Occipital lobe (tissue), 2 donors: ENCODE results near the gene DMD. TPM values are rescaled to one million over a fixed set of nuclear protein-coding genes. Genes with fewer than 3 reads are reported as not detected.
"Not testable (repeated sequence)": the region's sequence is repeated elsewhere in the genome, so short reads cannot be mapped to it uniquely, and the experiment has no call there.

Source experiments
- DNase-seq: peaks from one replicate; lab custom pipeline; 2025; lab: John Stamatoyannopoulos, UW
- total RNA-seq: library from RNA; depleted of rRNA; stranded (reverse); fragments of >200 nt; gene quantifications from one replicate; pipeline ENCODE4 v1.2.3, GENCODE V29; 2014

Gene DMD
- total RNA-seq, 1 donor from 2014 or later, result 78.5 TPM

DNA sequence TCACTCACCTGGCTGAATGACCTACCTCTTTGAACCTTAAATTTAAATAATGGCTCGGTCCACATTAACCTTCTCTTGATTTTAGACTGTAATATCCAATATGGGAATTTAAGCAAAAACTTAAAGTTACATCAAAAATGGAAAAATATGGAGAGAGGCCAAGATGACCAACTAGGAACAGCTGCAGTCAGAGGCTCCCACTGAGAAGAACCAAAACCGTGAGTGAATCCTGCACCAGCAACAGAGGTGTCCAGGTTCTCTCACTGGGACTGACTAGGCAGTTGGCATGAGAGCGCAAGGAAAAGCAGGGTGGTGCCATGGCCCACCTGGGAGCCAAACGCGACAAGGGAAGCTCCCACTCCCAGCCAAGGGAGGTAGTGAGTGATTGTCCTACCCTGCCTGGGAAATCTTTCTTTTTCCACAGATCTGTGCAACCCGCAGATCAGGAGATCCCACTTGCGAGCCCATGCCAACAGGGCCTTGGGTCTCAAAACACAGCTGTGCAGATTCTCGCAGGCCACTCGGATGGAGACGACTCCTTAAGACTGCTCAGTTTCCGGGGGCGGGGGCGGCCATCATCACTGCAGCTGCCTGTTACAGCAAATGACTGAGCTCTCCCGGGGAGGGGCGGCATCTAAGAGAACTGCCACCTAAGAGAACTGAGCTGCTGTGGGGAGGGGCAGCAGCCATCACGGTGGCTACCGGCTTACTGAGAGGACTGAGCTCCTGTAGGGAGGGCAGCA is 343.4 kb downstream of the DMD start:
- DNase-seq, result no peak

DNA sequence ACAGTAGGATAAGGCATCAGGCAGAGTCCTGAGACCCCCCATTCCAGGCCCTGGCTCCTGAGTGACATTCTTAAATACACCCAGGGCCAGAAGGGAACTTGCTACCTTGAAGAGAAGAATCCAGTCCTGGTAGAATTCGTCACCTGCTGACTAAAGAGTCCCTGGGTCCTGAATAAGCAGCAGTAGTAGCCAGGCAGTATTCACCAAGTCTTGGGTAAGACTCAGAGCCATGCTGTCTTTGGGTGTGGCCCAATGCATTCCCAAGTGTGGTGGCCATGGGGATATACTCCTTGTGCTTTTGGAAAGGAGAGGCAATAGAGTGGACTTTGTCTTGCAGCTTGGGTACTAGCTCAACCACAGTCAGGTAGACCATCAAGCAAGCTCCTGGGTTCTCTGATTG is 359.1 kb downstream of the DMD start:
- no peak for DNase-seq

DNA sequence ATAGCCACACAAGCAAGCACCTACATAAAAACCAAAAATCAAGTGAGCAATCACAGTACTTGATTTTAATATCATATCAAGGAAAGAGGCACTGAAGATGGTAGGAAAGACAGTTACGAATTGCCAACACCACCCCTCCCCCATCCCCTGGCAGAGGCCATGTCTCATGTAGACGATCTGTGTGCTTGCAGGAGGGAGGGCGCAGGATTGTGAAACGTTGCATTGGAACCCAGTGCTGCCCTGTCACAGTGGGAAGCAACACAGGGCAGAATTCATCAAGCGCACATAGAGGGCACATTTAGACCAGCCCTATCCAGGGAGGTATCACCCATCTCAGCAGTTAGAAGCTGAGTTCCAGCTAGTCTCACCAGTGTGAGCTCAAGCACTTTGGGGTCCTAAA is 359.8 kb downstream of the DMD start:
- no peak for DNase-seq

DNA sequence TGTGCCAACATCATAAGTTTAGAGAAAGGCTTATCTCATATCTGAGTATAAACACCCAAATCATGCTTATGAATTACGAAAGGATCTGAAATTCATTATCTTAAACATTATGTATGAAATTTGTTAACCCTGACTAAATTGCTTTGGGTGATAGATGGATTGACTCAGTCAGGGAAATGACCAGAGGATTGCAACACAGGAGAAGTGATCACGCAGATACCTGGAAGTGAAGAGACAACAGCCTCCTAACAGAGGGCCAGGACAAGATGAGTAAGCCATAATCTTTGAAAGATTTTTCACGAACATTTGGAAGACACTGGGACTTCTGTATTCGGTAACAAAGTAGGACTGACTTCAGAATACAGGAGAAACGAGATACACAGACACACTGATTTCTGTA is 363.4 kb downstream of the DMD start:
- no peak for DNase-seq

DNA sequence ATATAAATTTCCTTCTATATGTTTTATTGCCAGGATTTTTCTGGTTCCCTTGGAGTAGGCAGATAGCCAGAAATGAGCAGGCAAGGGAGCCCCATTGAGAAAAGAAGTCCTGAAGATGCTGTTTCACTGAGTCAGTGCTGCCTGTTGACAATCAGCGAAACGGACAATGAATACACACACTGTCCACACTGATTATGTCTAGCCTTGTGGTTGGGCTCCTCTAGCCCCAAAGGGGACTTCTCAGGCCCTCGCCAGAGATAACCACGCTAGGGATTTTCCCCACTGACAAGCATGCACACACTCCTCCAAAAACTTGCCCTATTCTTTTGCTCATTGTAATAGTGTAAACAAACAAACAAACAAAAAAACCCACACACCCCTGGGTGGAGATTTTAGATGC is 369.3 kb downstream of the DMD start:
- no peak for DNase-seq

DNA sequence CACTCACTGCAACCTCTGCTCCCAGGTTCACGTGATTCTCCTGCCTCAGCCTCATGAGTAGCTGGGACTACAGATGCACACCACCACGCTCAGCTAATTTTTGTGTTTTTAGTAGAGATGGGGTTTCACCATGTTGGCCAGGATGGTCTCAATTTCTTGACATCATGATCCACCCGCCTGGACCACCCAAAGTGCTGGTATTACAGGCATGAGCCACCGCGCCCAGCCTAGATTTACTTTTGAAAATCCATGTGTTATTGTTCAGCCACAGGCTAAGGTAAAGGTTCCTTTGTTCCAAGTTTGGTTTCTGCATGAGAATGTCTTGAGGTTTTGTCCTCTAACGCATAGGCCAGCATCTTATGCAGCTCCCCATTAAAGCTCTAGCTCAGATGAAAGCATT is 371.6 kb downstream of the DMD start:
- no peak for DNase-seq

DNA sequence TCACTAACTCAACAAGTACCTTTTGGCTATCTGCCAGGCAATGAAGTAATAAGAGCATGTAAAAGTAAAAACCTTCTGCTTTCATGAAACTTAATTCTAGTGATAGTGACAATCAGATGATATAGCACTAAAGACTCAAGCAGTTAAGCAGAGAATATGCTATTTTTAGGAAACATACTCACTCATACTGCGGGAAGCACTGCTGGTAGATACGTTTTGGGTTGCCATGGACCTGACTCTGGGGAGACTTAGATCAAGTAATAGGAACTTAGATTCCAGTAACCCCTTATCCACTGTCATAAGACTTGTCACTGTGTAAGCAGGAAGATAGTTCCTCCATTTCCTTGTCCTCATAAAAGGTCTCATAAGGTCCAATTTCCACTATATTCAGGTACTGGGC is 386.3 kb downstream of the DMD start:
- no peak for DNase-seq

DNA sequence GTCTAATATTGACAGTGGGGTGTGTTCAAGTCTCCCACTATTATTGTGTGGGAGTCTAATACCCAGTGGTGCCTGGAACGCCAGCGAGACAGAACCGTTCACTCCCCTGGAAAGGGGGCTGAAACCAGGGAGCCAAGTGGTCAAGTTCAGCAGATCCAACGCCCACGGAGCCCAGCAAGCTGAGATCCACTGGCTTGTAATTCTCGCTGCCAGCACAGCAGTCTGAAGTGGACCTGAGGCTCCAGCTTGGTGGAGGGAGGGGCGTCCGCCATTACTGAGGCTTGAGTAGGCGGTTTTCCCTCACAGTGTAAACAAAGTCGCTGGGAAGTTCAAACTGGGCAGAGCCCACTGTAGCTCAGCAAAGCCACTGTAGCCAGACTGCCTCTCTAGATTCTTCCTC is 407.3 kb downstream of the DMD start:
- DNase-seq, result no peak

DNA sequence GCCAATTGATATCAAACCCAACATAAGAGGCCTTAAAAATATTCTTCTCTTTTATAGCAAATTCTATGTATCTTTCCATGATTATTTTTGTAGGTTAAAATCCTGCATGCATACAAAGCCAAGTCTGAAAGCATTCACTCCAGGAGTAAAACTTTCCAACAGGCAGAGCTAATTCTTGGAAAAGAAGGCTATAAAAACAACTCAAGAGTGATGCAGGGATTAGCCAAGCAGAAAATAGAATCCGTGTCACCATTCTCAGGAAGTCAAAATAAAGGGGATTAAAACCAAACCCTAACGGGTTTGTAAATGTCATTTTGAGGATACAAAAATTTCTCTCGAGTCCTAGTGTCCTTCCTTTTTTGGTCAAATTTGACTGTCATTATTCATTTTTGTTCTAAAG is 412.4 kb downstream of the DMD start:
- no peak for DNase-seq

DNA sequence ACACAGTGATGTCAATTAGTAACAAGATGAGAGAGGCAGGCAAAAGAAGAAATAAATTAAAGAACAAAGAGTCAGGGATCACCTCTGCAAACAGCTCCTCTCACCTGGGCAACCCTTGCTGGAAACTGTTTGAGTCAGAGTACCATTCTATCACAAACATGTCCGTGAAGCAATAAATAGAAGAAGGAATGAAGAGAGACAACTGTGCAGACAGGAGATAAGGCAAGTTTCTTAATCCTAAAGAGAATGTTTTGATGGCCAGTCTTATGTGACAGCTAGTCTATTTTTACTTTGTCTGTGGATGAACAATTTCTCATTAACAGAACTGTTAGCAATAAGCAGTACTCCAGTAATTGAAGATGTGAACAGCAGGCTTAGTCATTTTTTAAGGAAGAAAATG is 422.4 kb downstream of the DMD start:
- DNase-seq, result no peak

DNA sequence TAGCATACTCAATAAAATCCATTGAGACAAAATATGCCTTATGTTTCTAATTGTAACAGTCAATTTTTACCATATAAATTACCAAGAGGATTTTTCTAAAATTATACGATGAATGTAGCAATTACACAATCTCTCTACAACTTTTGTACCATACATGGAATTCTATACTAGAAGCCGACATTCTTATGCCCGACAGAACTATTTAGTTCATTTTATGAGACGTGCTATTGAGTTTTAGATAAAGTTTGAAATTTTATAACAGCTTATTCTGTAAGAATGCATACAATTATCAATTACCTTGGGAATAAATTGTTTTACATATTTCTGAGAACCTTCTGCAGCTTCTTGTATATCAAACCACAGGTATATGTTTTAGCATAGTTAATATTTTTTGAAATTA is 431.2 kb downstream of the DMD start:
- no peak for DNase-seq

DNA sequence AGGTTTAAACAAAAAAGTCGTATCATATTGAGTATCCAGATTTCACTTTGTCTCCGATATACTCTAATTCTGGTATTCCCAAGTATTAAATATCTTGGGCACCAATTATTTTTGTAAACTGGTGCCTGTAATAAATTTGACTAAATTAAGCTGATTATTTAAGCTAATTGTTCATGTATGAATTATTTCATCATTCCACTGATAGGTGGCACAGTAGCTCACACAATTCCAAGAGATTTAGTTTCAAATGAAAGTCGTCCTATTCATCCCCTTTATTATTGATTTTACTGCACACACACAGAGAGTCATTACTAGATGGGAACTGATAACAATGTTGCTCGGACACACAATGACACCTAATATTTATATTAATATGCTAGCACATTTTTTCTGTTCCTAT is 432.4 kb downstream of the DMD start:
- no peak for DNase-seq

DNA sequence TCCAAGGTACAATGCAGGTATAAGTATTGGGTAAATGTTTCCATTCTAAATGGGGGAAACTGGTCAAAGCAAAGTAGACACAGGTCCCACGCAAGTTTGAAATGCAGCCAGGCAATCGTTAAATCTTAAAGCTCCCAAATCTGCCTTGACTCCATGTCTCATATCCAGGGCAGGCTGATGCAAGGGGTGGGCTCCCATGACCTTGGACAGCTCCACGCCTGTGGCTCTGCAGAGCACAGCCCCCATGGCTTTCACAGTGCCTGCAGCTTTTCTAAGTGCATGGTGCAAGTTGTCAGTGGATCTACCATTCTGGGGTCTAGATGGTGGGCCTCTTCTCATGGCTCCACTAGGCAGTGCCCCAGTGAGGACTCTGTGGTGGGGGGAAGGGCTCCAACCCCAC is 436.4 kb downstream of the DMD start:
- no peak for DNase-seq

DNA sequence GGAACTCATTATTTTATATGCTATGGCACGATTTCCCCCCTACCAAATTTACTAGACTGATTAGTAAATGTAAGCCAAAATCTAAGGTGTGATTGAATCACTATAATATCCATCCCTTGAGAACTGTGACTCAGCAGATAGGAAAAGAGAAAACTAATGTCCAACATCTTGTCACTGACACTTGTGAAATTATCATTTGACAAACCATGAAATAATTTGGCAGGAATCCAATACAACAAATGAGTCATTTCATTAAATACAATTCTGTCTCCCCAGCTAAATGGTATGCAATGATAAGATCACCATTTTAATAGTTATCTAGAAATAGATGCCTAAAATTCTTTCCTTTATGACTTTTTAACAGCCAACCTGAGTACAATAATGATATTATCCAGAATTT is 462.3 kb downstream of the DMD start:
- DNase-seq, result no peak

DNA sequence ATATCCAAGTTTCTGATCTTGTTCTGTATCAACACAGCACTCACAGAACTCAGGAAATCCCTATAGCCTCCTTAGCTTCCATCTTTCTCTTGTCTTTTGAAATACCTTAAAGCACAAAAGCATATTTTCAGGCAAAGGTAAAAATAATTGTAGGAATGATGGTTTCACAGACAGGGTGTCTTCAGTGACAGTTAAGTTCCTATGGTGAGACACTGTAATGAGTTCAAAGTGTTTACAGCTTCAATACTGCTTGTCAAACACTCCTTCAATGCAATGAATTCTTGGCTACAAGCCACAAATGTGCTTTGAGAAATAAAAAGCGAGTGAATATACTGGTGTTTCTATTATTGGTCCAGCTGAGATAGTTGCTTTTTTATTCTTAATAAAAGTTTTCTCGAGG is 466.0 kb downstream of the DMD start:
- no peak for DNase-seq

DNA sequence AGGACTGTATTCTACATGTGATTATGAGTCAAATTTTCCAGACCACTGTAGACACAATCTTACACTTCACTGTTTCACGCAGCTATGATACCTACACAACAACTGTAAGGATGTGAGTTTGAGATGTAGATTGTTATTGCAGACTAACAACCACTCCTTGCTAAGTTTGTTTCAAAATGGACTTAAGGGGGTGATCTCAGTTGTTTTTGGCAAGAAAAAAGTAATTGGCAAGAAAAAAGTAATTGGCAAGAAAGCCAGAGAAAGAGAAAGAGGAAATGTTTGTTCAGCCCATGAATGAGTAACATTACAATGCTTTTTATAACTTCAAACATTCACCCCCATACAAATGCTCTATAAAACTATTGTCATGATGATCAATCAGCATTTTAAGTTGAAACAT is 466.4 kb downstream of the DMD start:
- no peak for DNase-seq

DNA sequence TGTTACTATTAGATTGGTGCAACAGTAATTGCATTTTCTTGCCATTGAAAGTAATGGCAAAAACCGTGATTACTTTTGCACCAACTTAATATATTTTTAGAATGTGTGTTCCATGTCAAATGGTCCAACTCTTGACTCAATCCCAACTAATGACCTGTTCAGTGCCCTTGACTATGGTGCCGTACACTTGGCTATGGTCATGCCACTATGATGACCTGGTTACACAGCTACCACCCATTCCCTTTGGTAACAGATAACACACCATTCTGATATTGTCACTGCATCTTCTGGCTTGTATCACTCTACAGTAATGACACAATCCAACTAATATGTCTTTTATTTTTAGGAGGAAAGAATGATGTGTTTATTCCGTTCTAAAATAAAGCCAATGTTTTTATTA is 469.4 kb downstream of the DMD start:
- no peak for DNase-seq

DNA sequence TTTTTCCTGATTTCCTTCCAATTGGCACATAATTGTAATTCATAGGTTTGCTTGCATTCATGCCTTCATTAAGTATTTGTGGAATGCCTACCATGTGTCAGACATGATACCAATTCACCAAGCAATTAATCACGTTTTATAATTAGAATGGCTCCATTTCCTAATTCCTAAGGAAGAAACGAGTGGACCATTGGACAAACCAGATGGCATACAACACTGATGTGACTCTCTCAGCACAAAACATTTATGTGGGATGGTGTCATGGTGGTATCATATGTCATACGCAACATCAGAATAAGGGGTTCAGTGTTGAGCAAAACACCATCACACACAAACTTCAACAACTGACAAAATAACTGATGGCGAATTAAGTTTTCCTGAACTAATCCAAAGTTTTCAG is 502.8 kb downstream of the DMD start:
- DNase-seq, result no peak

DNA sequence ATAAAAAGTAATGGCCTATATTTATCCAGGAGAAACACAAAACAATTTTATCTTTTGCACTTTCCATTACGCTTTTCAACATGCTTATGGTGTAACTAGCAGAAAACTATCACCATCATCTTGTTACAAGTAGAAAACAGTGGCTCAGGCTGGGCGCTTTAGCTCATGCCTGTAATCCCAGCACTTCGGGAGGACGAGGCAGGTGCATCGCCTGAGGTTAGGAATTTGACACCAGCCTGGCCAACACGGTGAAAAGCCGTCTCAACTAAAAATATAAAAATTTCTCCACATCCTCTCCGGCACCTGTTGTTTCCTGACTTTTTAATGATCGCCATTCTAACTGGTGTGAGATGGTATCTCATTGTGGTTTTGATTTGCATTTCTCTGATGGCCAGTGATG is 506.0 kb downstream of the DMD start:
- not testable (repeated sequence) for DNase-seq

DNA sequence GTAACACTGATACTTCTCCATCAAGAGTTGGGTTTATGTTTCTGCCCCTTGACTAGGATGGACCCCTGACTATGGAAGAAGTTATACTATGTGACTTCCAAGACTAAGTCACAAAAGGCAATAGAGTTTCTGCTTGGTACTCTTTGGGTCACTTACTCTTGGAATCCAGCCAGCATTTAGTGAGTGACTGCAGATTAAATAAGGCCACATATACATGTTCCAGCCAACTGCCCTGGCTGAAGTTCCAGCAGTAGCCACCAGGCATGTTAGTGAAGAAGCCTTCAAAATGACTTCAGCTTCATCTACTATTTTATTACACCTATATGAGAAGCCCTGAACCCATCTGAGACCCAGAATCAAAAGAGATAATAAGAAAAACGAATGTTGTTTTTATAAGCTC is 524.0 kb downstream of the DMD start:
- no peak for DNase-seq

DNA sequence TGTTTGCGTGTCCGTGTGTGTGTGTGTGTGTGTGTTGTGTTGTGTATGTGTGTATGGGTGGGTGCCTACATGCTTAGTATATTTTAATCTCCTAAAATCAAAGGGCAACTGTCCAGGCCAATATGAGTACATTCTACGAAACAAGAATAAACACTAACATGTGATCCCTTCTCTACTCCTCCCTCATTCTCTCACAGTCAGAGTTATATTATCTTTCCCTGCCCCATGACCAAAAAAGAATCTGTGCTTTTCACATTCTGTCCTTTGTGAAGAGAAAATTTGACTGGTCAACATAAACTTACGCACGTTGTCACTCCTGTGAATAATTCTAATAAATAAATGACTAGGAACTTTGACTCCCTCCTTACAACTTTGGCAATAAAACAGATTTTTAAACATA is 532.9 kb downstream of the DMD start:
- no peak for DNase-seq

DNA sequence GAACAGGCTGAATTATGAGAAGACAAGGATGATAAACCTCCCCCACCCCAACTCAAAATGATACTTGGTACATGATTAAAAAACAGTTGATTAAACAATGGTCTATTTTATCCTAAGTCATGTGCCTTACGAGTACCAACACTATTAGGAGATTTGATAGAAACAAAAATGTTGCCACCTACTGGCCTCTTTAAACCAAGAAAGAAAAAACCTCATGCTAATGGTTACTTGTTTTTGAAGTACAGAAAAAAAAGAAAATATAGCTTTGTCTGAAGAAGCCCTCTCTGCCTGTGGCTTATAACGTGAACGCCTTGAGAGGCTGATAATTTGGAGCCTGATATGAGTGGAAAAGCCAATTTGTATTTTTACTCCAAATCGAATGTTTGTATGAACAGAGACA is 538.2 kb downstream of the DMD start:
- DNase-seq, result no peak

DNA sequence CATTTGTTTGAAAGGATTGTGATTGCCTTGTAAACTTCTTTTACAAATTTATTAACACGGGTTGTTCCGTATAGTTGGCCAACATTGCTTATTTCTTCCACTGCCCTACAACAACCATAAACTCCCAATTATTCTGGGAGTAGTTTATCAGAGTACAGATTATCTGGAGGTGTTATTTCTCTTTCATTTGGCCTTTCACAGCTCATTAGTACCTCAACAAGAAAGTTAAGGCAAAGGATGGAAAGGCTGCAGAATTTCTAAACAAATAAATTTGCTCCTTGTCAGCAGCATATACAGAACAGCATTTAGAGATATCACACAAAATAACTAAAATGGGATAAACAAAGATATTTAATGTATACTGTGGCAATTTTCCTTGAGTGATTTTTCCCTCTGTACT is 548.8 kb downstream of the DMD start:
- DNase-seq, result no peak
